Panc1 (cell line): ENCODE results near the gene SSH3. TPM values are rescaled to one million over a fixed set of nuclear protein-coding genes. Genes with fewer than 3 reads are reported as not detected.

Experiments used
- ATAC-seq: fragments of 200-7000 bp; cut with Tn5 transposase; 2 replicates; pipeline ENCODE4 v1.9.1; 2020; ENCODE audit warnings: mild to moderate bottlenecking, moderate library complexity
- BruUV-seq: library from RNA; stranded (reverse); fragments of 400-500 nt; replicated peaks from 2 replicates; lab custom pipeline; 2021; lab: Mats Ljungman, UMichigan
- CTCF ChIA-PET: fragments of 300-600 bp; sonication (Branson Sonifier 250); formaldehyde crosslinking; loops from one replicate; lab custom pipeline; 2022; ENCODE audit warnings: antibody characterized with exemption; lab: Charles Lee
- POLR2A ChIA-PET: fragments of 300-600 bp; sonication (Branson Sonifier 250); formaldehyde crosslinking; loops from one replicate; lab custom pipeline; 2022; ENCODE audit warnings: antibody characterized with exemption; lab: Charles Lee
- DNase-seq: peaks from one replicate; pipeline ENCODE4 v3.0.0-alpha.2; 2010; ENCODE audit warnings: low read depth, low spot score
- H3K27ac ChIP-seq: 2 replicates; pipeline ENCODE4 v1.5.1; 2011; ENCODE audit warnings: mild to moderate bottlenecking, low read length, inconsistent platforms
- H3K27me3 ChIP-seq: fragments of 200-500 bp; sonication (Bioruptor generic); 2 replicates; pipeline ENCODE4 v1.6.0; 2014; ENCODE audit warnings: low read length, inconsistent platforms; ENCODE audit not compliant: control insufficient read depth, insufficient read depth
- H3K36me3 ChIP-seq: fragments of 200-500 bp; sonication (Bioruptor generic); 2 replicates; pipeline ENCODE4 v1.5.1; 2014; ENCODE audit warnings: inconsistent platforms, mild to moderate bottlenecking, low read length, moderate library complexity; ENCODE audit not compliant: control insufficient read depth, insufficient read depth
- H3K4me1 ChIP-seq: 2 replicates; pipeline ENCODE4 v1.5.1; 2011; ENCODE audit warnings: inconsistent platforms, mild to moderate bottlenecking, low read length, moderate library complexity; ENCODE audit not compliant: control insufficient read depth, insufficient read depth
- H3K4me3 ChIP-seq, 2 experiments: 2 replicates each; pipeline ENCODE4 v1.5.1; 2011 to 2012; ENCODE audit warnings: low read depth in 2 of 2, low read length in 2 of 2, mild to moderate bottlenecking in 2 of 2, inconsistent platforms in 1 of 2, moderate library complexity in 1 of 2
- H3K9me3 ChIP-seq: fragments of 200-500 bp; sonication (Bioruptor generic); 2 replicates; pipeline ENCODE4 v1.5.1; 2014; ENCODE audit warnings: low read depth, mild to moderate bottlenecking, inconsistent platforms, low read length, moderate library complexity; ENCODE audit not compliant: control insufficient read depth, insufficient read depth
- CTCF ChIP-seq: fragments of 450-650 bp; IDR thresholded peaks from 2 replicates; pipeline ENCODE4 v1.5.1; 2017; ENCODE audit warnings: mild to moderate bottlenecking
- POLR2AphosphoS5 ChIP-seq: IDR thresholded peaks from 2 replicates; pipeline ENCODE4 v1.6.1; 2012; ENCODE audit warnings: mild to moderate bottlenecking, low read depth, low read length, moderate library complexity
- REST ChIP-seq, 2 experiments: IDR thresholded peaks; 2 replicates each; pipeline ENCODE4 v1.6.1; 2011 to 2012; ENCODE audit warnings: low read depth in 2 of 2, control low read depth in 1 of 2, low read length in 1 of 2, mild to moderate bottlenecking in 1 of 2, moderate library complexity in 1 of 2; ENCODE audit not compliant: insufficient read depth in 1 of 2
- SIN3A ChIP-seq: IDR thresholded peaks from 2 replicates; pipeline ENCODE4 v1.6.1; 2012; ENCODE audit warnings: low read depth, mild to moderate bottlenecking, low read length, moderate library complexity, borderline replicate concordance; ENCODE audit not compliant: insufficient read depth
- TCF7L2 ChIP-seq: IDR thresholded peaks from 2 replicates; pipeline ENCODE4 v1.6.1; 2011; ENCODE audit warnings: mild to moderate bottlenecking, low read depth, low read length, inconsistent platforms
- in situ Hi-C: cut with HindIII; loops from 2 replicates; pipeline ENCODE4 v1.10.0; 2016; ENCODE audit warnings: low sequenced_read_pairs, low pct_unique_long_range_greater_than_20kb
- intact Hi-C: fragments of 100-400 bp; cut with micrococcal nuclease; formaldehyde crosslinking; loops from one replicate; pipeline ENCODE4 v1.10.0; 2022; ENCODE audit not compliant: unreplicated experiment
- total RNA-seq: library from RNA; stranded (reverse); gene quantifications from one replicate; pipeline ENCODE4 v1.2.1, GENCODE V29; 2021; ENCODE audit not compliant: unreplicated experiment

SSH3 gene
- total RNA-seq, 1 experiment from 2014 or later: 79.8 TPM

GRCh38 chr11:67267188-67268080, 35.9 kb upstream of the SSH3 start:
- ATAC-seq (no peak), DNase-seq (no peak)
- no TSS peak for BruUV-seq
- TF ChIP-seq SIN3A: 0 out of 2 replicates have a peak, but pooled peaks have one; percentile 15
- no peak for TF ChIP-seq REST (IDR thresholded peaks at IDR 0.05; ENCODE audit: insufficient read depth in 1 of 2, low read depth in 2 of 2, low read length in 1 of 2)
- Histone ChIP-seq H3K27ac (peak overlapping the region; percentile 79), H3K9me3 (no peaks in the 10 kb centered on the region), H3K4me1 (peaks cover 50% of the 10 kb centered on the region), H3K27me3 (no peaks in the 10 kb centered on the region), H3K36me3 (no peaks in the 10 kb centered on the region; the same call in 1 of the 2 replicates), H3K4me3 (peak overlapping the region; percentile 74 to 88)
- in situ Hi-C loops: no loop called here
- intact Hi-C loops: loop anchor here (10.0 kb wide), 1 partner anchor 117 kb away; no protein-coding TSS in a partner anchor
- ChIA-PET POLR2A (no interaction called here), CTCF (interaction anchor here (0.6 to 2.1 kb wide), 5 partner anchors 8 to 1222 kb away, joined by 3 to 9 read pairs (median 5); no protein-coding TSS in a partner anchor)

GRCh38 chr11:67268081-67268961, 35.0 kb upstream of the SSH3 start:
- ChIA-PET POLR2A (no interaction called here), CTCF (interaction anchor here (0.6 to 2.1 kb wide), 2 partner anchors 49 to 59 kb away, joined by 4 to 9 read pairs; no protein-coding TSS in a partner anchor)
- no peak for DNase-seq
- Histone ChIP-seq H3K4me3 (peak overlapping the region; percentile 74 to 88), H3K27me3 (no peaks in the 10 kb centered on the region), H3K9me3 (no peaks in the 10 kb centered on the region), H3K36me3 (no peaks in the 10 kb centered on the region; the same call in 1 of the 2 replicates), H3K4me1 (peaks cover 48% of the 10 kb centered on the region), H3K27ac (peak overlapping the region; percentile 79)
- TF ChIP-seq TCF7L2: no peak
- no peak for TF ChIP-seq CTCF
- no peak for TF ChIP-seq SIN3A
- TF ChIP-seq POLR2AphosphoS5: no peak
- TF ChIP-seq REST (IDR thresholded peaks at IDR 0.05; ENCODE audit: insufficient read depth in 1 of 2, low read depth in 2 of 2, low read length in 1 of 2): no peak
- intact Hi-C loops: loop anchor here (10.0 kb wide), 1 partner anchor 116 kb away; no protein-coding TSS in a partner anchor
- in situ Hi-C loops: no loop called here
- BruUV-seq: TSS peak; percentile 59
- no peak for ATAC-seq
